IMR-90 (cell line): ENCODE data around the gene AKR7A2. TPM values are rescaled to one million over a fixed set of nuclear protein-coding genes. Genes with fewer than 3 reads are reported as not detected.

Experiments
- ATAC-seq: fragments of 200-7000 bp; cut with Tn5 transposase; 2 replicates; pipeline ENCODE4 v1.9.1; 2020; ENCODE audit warnings: low read depth, mild to moderate bottlenecking, moderate library complexity
- BruUV-seq: library from RNA; stranded (reverse); fragments of 400-500 nt; replicated peaks from 2 replicates; lab custom pipeline; 2021; lab: Mats Ljungman, UMichigan
- CTCF ChIA-PET: fragments of 300-600 bp; formaldehyde crosslinking; extraction: SDS; loops from one replicate; lab custom pipeline; 2021; ENCODE audit warnings: antibody characterized with exemption; lab: Yijun Ruan, JAX
- POLR2A ChIA-PET: fragments of 300-600 bp; sonication (Branson Sonifier 250); formaldehyde crosslinking; loops from one replicate; lab custom pipeline; 2022; ENCODE audit warnings: antibody characterized with exemption; ENCODE audit not compliant: unreplicated experiment; lab: Charles Lee
- DNase-seq: peaks from one replicate; pipeline ENCODE4 v3.0.0; 2013
- H2AFZ ChIP-seq: replicated peaks from 2 replicates; pipeline ENCODE3; 2013; ENCODE audit warnings: low read length, mild to moderate bottlenecking; ENCODE audit not compliant: poor library complexity
- H2AK5ac ChIP-seq: 2 replicates; pipeline ENCODE4 v1.6.1; 2013; ENCODE audit warnings: low read depth, low read length, inconsistent platforms
- H2AK9ac ChIP-seq: replicated peaks from 2 replicates; pipeline ENCODE3; 2013; ENCODE audit warnings: mild to moderate bottlenecking, low read depth, low read length, moderate library complexity; ENCODE audit not compliant: poor library complexity
- H2BK120ac ChIP-seq: 2 replicates; pipeline ENCODE4 v1.6.1; 2013; ENCODE audit warnings: low read depth, low read length, inconsistent platforms
- H2BK15ac ChIP-seq: 3 replicates; pipeline ENCODE4 v1.6.1; 2013; ENCODE audit warnings: low read depth, low read length, inconsistent platforms
- H2BK20ac ChIP-seq: 2 replicates; pipeline ENCODE4 v1.6.1; 2013; ENCODE audit warnings: low read depth, mild to moderate bottlenecking, inconsistent platforms, low read length, moderate library complexity
- H2BK5ac ChIP-seq: 2 replicates; pipeline ENCODE4 v1.6.1; 2013; ENCODE audit warnings: mild to moderate bottlenecking, low read depth, low read length, inconsistent platforms; ENCODE audit not compliant: poor library complexity, severe bottlenecking
- H3K14ac ChIP-seq: replicated peaks from 2 replicates; pipeline ENCODE4 v1.6.1; 2013; ENCODE audit warnings: low read depth, low read length, inconsistent platforms
- H3K18ac ChIP-seq: 2 replicates; pipeline ENCODE4 v1.6.1; 2013; ENCODE audit warnings: low read depth, low read length, control low read depth
- H3K23ac ChIP-seq: 2 replicates; pipeline ENCODE4 v1.6.1; 2013; ENCODE audit warnings: low read depth, low read length, inconsistent platforms
- H3K27ac ChIP-seq: 2 replicates; pipeline ENCODE4 v1.5.1; 2013; ENCODE audit warnings: mild to moderate bottlenecking, control low read depth, low read length; ENCODE audit not compliant: insufficient read depth
- H3K27me3 ChIP-seq: 2 replicates; pipeline ENCODE4 v1.6.1; 2013; ENCODE audit warnings: low read length; ENCODE audit not compliant: control insufficient read depth, insufficient read depth
- H3K36me3 ChIP-seq: 2 replicates; pipeline ENCODE4 v1.6.1; 2013; ENCODE audit warnings: low read length, mixed read lengths; ENCODE audit not compliant: control insufficient read depth, insufficient read depth
- H3K4ac ChIP-seq: 2 replicates; pipeline ENCODE4 v1.6.1; 2013; ENCODE audit warnings: low read depth, low read length, inconsistent platforms
- H3K4me1 ChIP-seq: 2 replicates; pipeline ENCODE4 v1.6.1; 2013; ENCODE audit warnings: low read length, mixed read lengths; ENCODE audit not compliant: control insufficient read depth, insufficient read depth
- H3K4me2 ChIP-seq: 2 replicates; pipeline ENCODE4 v1.6.1; 2013; ENCODE audit warnings: low read depth, mild to moderate bottlenecking, control low read depth, low read length, moderate library complexity
- H3K4me3 ChIP-seq: 2 replicates; pipeline ENCODE4 v1.5.1; 2013; ENCODE audit warnings: low read depth, mild to moderate bottlenecking, control low read depth, low read length, moderate library complexity; ENCODE audit not compliant: insufficient read depth
- H3K56ac ChIP-seq: 2 replicates; pipeline ENCODE4 v1.6.1; 2013; ENCODE audit warnings: low read length, inconsistent platforms; ENCODE audit not compliant: insufficient read depth; ENCODE audit errors: extremely low read depth
- H3K79me1 ChIP-seq, 2 experiments: 2 replicates each; pipeline ENCODE4 v1.6.1; 2013; ENCODE audit warnings: low read length in 2 of 2, inconsistent platforms in 1 of 2, low read depth in 1 of 2
- H3K9ac ChIP-seq: 2 replicates; pipeline ENCODE4 v1.6.1; 2013; ENCODE audit warnings: low read depth, low read length, control low read depth
- H3K9me1 ChIP-seq: 2 replicates; pipeline ENCODE4 v1.6.1; 2013; ENCODE audit warnings: low read length, inconsistent platforms; ENCODE audit not compliant: insufficient read depth
- H3K9me3 ChIP-seq: 2 replicates; pipeline ENCODE4 v1.6.1; 2013; ENCODE audit warnings: low read length; ENCODE audit not compliant: control insufficient read depth, insufficient read depth
- H4K20me1 ChIP-seq: 2 replicates; pipeline ENCODE4 v1.6.1; 2013; ENCODE audit warnings: low read length, inconsistent platforms; ENCODE audit not compliant: insufficient read depth
- H4K5ac ChIP-seq: 2 replicates; pipeline ENCODE4 v1.6.1; 2013; ENCODE audit warnings: mild to moderate bottlenecking, low read depth, low read length, control low read depth
- H4K8ac ChIP-seq, 2 experiments: 2 replicates each; pipeline ENCODE4 v1.6.1; 2013; ENCODE audit warnings: low read depth in 2 of 2, low read length in 2 of 2, control low read depth in 1 of 2, inconsistent platforms in 1 of 2
- H4K91ac ChIP-seq: 2 replicates; pipeline ENCODE4 v1.6.1; 2013; ENCODE audit warnings: low read depth, low read length, inconsistent platforms; ENCODE audit not compliant: insufficient read depth
- WGBS, 2 experiments: methylation state at CpG; one replicate each; pipeline versions ENCODE4 v1.1.5 to v1.1.7; 2013; ENCODE audit warnings: missing lambda C conversion rate in 2 of 2; ENCODE audit not compliant: insufficient read length in 1 of 2; ENCODE audit errors: extremely low coverage in 2 of 2; 5-methylcytosine and 5-hydroxymethylcytosine counted together
- dilution Hi-C: fragments of 300-500 bp; cut with HindIII; formaldehyde crosslinking; loops from one replicate; pipeline ENCODE4 v1.14.3; 2018; ENCODE audit warnings: low sequenced_read_pairs; ENCODE audit not compliant: unreplicated experiment
- in situ Hi-C: fragments of 300-500 bp; cut with MboI; formaldehyde crosslinking; loops from 3 replicates; pipeline ENCODE4 v1.14.3; 2019; ENCODE audit warnings: low sequenced_read_pairs, inconsistent platforms, mixed read lengths
- intact Hi-C: fragments of 100-400 bp; cut with micrococcal nuclease; formaldehyde crosslinking; loops from 2 replicates; pipeline ENCODE4 v1.10.0; 2022
- polyA plus RNA-seq, 3 experiments: library from polyadenylated mRNA; depleted of rRNA; stranded (reverse); fragments of >200 nt; gene quantifications; 2 replicates each; pipeline ENCODE4 v1.2.3, GENCODE V29; 2012; ENCODE audit warnings: low replicate concordance in 1 of 3
- total RNA-seq: library from RNA; depleted of rRNA; stranded (reverse); fragments of >200 nt; gene quantifications from 2 replicates; pipeline ENCODE4 v1.2.3, GENCODE V29; 2012
- TF ChIP-seq, protein P1 (sequence below): fragments of 150-350 bp; IDR thresholded peaks from 2 replicates; pipeline ENCODE4 v1.6.1; 2017; ENCODE audit warnings: mild to moderate bottlenecking, antibody characterized with exemption, low read length, low read depth
- TF ChIP-seq, protein P2 (sequence below): conservative IDR thresholded peaks from 2 replicates; pipeline ENCODE4 v1.5.1; 2012; ENCODE audit warnings: mild to moderate bottlenecking, low read depth, low read length, improper control_type of control experiment

Gene AKR7A2
- total and polyA plus RNA-seq, 2 of the 4 experiments (the other 2 are of a cell fraction): 55.8 to 60.2 TPM

DNA sequence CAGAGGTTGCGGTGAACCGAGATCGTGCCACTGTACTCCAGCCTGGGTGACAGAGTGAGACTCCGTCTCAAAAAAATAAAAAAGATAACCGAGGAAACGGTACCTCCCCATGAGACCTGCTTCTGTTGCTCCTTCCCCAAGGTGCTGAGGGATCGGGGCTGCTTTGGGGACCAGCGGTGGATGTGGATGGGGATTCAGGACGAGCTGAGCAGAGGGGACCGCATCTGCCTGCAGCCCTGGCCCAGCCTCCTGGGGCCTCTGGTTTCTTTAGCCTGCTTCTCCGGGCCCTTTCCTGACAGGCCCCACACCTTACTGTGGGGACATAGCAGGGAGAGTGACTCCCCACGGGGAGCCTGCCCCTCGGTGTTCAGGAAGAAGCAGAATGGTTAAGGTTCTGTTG, 17.2 kb upstream of the AKR7A2 start:
- no peak for DNase-seq
- ATAC-seq: no peak
- Histone ChIP-seq H2AK9ac (no peak overlapping the region), H3K27ac (no peak overlapping the region), H3K36me3 (peaks cover 49% of the 10 kb centered on the region), H3K79me1 (peaks cover 0 to 4% of the 10 kb centered on the region in 2 experiments; a peak in 1 of 4 replicates), H2BK20ac (no peak overlapping the region), H2BK120ac (no peak overlapping the region), H3K9me1 (peaks cover 9% of the 10 kb centered on the region; the same call in 1 of the 2 replicates), H4K91ac (no peak overlapping the region), H3K27me3 (no peaks in the 10 kb centered on the region), H4K8ac (no peak overlapping the region), H3K4me2 (no peak overlapping the region), H3K4me3 (no peak overlapping the region), H2AK5ac (no peak overlapping the region), H3K4ac (no peak overlapping the region), H3K9me3 (no peaks in the 10 kb centered on the region), H3K14ac (no peak overlapping the region), H3K56ac (no peak overlapping the region), H2AFZ (no peak overlapping the region), H2BK15ac (no peak overlapping the region), H4K20me1 (peaks cover 5% of the 10 kb centered on the region), H3K4me1 (no peaks in the 10 kb centered on the region), H4K5ac (no peak overlapping the region), H3K23ac (no peak overlapping the region), H2BK5ac (no peak overlapping the region), H3K18ac (no peak overlapping the region), H3K9ac (no peak overlapping the region)
- CTCF ChIA-PET: no interaction called here
- TF ChIP-seq, protein P1, sequence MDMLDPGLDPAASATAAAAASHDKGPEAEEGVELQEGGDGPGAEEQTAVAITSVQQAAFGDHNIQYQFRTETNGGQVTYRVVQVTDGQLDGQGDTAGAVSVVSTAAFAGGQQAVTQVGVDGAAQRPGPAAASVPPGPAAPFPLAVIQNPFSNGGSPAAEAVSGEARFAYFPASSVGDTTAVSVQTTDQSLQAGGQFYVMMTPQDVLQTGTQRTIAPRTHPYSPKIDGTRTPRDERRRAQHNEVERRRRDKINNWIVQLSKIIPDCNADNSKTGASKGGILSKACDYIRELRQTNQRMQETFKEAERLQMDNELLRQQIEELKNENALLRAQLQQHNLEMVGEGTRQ: no peak
- TF ChIP-seq, protein P2, sequence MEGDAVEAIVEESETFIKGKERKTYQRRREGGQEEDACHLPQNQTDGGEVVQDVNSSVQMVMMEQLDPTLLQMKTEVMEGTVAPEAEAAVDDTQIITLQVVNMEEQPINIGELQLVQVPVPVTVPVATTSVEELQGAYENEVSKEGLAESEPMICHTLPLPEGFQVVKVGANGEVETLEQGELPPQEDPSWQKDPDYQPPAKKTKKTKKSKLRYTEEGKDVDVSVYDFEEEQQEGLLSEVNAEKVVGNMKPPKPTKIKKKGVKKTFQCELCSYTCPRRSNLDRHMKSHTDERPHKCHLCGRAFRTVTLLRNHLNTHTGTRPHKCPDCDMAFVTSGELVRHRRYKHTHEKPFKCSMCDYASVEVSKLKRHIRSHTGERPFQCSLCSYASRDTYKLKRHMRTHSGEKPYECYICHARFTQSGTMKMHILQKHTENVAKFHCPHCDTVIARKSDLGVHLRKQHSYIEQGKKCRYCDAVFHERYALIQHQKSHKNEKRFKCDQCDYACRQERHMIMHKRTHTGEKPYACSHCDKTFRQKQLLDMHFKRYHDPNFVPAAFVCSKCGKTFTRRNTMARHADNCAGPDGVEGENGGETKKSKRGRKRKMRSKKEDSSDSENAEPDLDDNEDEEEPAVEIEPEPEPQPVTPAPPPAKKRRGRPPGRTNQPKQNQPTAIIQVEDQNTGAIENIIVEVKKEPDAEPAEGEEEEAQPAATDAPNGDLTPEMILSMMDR: no peak
- POLR2A ChIA-PET: no interaction called here
- BruUV-seq: no TSS peak
- 100% methylated on average over 3 of the region's 13 CpGs; no CpG with 5 or more reads in 1 of the 2 experiments for WGBS, 2 experiments
- in situ Hi-C loops (no loop called here), intact Hi-C loops (no loop called here), dilution Hi-C loops (no loop called here)
